ENCODE measurements around the gene METTL8. TPM values are rescaled to one million over a fixed set of nuclear protein-coding genes. Genes with fewer than 3 reads are reported as not detected.
"Not testable (repeated sequence)": the region's sequence is repeated elsewhere in the genome, so short reads cannot be mapped to it uniquely, and the experiment has no call there.

The METTL8 gene
- total RNA-seq, 2 experiments from 2014 or later, result 53.6 to 55.8 TPM

GRCh38 chr2:171360905-171361304 is 72.9 kb downstream of the METTL8 start:
- POLR2A ChIA-PET, result no interaction called here

GRCh38 chr2:171353746-171354145 is 80.0 kb downstream of the METTL8 start:
- CTCF ChIA-PET, POLR2A ChIA-PET: not testable (repeated sequence)

More at GRCh38 chr2:171360905-171361304, 72.9 kb downstream of the METTL8 start:
- CTCF ChIA-PET, result no interaction called here

- ChIA-PET CTCF (no interaction called here), POLR2A (interaction anchor here (1.2 kb wide), 1 partner anchor 30 kb away, joined by 4 read pairs; no protein-coding TSS in a partner anchor)
Observed at GRCh38 chr2:171348056-171348455, 85.7 kb downstream of the METTL8 start.

- POLR2A ChIA-PET, result interaction anchor here (1.2 kb wide), 1 partner anchor 29 kb away, joined by 4 read pairs; no protein-coding TSS in a partner anchor
- CTCF ChIA-PET, result no interaction called here
Observed at GRCh38 chr2:171347591-171348032, 86.2 kb downstream of the METTL8 start.

GRCh38 chr2:171346723-171347557 is 86.8 kb downstream of the METTL8 start:
- ChIA-PET POLR2A (interaction anchor here (1.2 kb wide), 1 partner anchor 29 kb away, joined by 4 read pairs; no protein-coding TSS in a partner anchor), CTCF (no interaction called here)

- POLR2A ChIA-PET, result no interaction called here
- CTCF ChIA-PET, result interaction anchor here (1.0 to 1.2 kb wide), 2 partner anchors 12 to 28 kb away, joined by 3 read pairs; no protein-coding TSS in a partner anchor
Observed at GRCh38 chr2:171345971-171346722, 87.6 kb downstream of the METTL8 start.

GRCh38 chr2:171344182-171344581 is 89.6 kb downstream of the METTL8 start:
- ChIA-PET CTCF (no interaction called here), POLR2A (no interaction called here)

GRCh38 chr2:171342067-171342413 is 91.8 kb downstream of the METTL8 start:
- ChIA-PET POLR2A (no interaction called here), CTCF (no interaction called here)

GRCh38 chr2:171341394-171342066 is 92.3 kb downstream of the METTL8 start:
- POLR2A ChIA-PET, result no interaction called here

GRCh38 chr2:171334946-171335345 is 98.8 kb downstream of the METTL8 start:
- CTCF ChIA-PET, result interaction anchor here (1.3 kb wide), 1 partner anchor 10 kb away, joined by 3 read pairs; no protein-coding TSS in a partner anchor
- POLR2A ChIA-PET, result no interaction called here

More at GRCh38 chr2:171341394-171342066, 92.3 kb downstream of the METTL8 start:
- CTCF ChIA-PET, result no interaction called here

- ChIA-PET CTCF (interaction anchor here (1.3 kb wide), 1 partner anchor 11 kb away, joined by 3 read pairs; no protein-coding TSS in a partner anchor), POLR2A (no interaction called here)
Observed at GRCh38 chr2:171334171-171334570, 99.6 kb downstream of the METTL8 start.

- CTCF ChIA-PET, result no interaction called here
- POLR2A ChIA-PET, result no interaction called here
Observed at GRCh38 chr2:171330155-171330956, 103.4 kb downstream of the METTL8 start.

- ChIA-PET CTCF (interaction anchor here (1.2 to 1.3 kb wide), 2 partner anchors 10 to 13 kb away, joined by 3 to 4 read pairs; no protein-coding TSS in a partner anchor), POLR2A (interaction anchor here (1.7 kb wide), 2 partner anchors 9 to 398 kb away, joined by 5 to 7 read pairs; partner anchors contain the start of gene GORASP2)
Observed at GRCh38 chr2:171327043-171327496, 106.7 kb downstream of the METTL8 start.

- POLR2A ChIA-PET, result interaction anchor here (1.7 kb wide), 1 partner anchor 397 kb away, joined by 7 read pairs; the partner anchor contains the start of gene GORASP2
- CTCF ChIA-PET, result interaction anchor here (1.2 to 1.3 kb wide), 2 partner anchors 9 to 14 kb away, joined by 3 to 4 read pairs; no protein-coding TSS in a partner anchor
Observed at GRCh38 chr2:171325886-171326585, 107.8 kb downstream of the METTL8 start.

- POLR2A ChIA-PET, result no interaction called here
- CTCF ChIA-PET, result no interaction called here
Observed at GRCh38 chr2:171323971-171324528, 109.7 kb downstream of the METTL8 start.

- CTCF ChIA-PET, result no interaction called here
- POLR2A ChIA-PET, result no interaction called here
Observed at GRCh38 chr2:171322928-171323327, 110.9 kb downstream of the METTL8 start.

- CTCF ChIA-PET, result no interaction called here
- POLR2A ChIA-PET, result interaction anchor here (0.7 kb wide), 1 partner anchor 112 kb away, joined by 3 read pairs; no protein-coding TSS in a partner anchor
Observed at GRCh38 chr2:171320731-171321130, 113.1 kb downstream of the METTL8 start.

- POLR2A ChIA-PET, result no interaction called here
- CTCF ChIA-PET, result no interaction called here
Observed at GRCh38 chr2:171320208-171320621, 113.6 kb downstream of the METTL8 start.
